HEK293T (cell line): ENCODE data around the gene LSAMP.

Experiments used
- ARNT ChIP-seq: fragments of 450-650 bp; IDR thresholded peaks from 2 replicates; pipeline ENCODE4 v1.6.1; 2017; ENCODE audit warnings: mild to moderate bottlenecking
- CTBP1 ChIP-seq: fragments of 450-650 bp; IDR thresholded peaks from 2 replicates; pipeline ENCODE4 v1.6.1; 2016; ENCODE audit warnings: borderline replicate concordance
- ELF4 ChIP-seq: fragments of 450-650 bp; IDR thresholded peaks from 2 replicates; pipeline ENCODE4 v1.6.1; 2017; ENCODE audit warnings: antibody characterized with exemption
- FOXK2 ChIP-seq: fragments of 450-650 bp; IDR thresholded peaks from 2 replicates; pipeline ENCODE4 v1.6.1; 2016; ENCODE audit warnings: mild to moderate bottlenecking
- HDGF ChIP-seq: fragments of 450-650 bp; IDR thresholded peaks from 2 replicates; pipeline ENCODE4 v1.6.1; 2017; ENCODE audit warnings: antibody characterized with exemption, borderline replicate concordance
- SP1 ChIP-seq: fragments of 450-650 bp; IDR thresholded peaks from 2 replicates; pipeline ENCODE4 v1.6.1; 2017
- SUZ12 ChIP-seq: fragments of 450-650 bp; IDR thresholded peaks from 2 replicates; pipeline ENCODE4 v1.6.1; 2016; ENCODE audit warnings: mild to moderate bottlenecking
- TARDBP ChIP-seq: fragments of 450-650 bp; IDR thresholded peaks from 2 replicates; pipeline ENCODE4 v1.6.1; 2016
- ZNF384 ChIP-seq: fragments of 450-650 bp; IDR thresholded peaks from 2 replicates; pipeline ENCODE4 v1.6.1; 2016
- TF ChIP-seq, protein P1 (sequence below): fragments of 450-650 bp; IDR thresholded peaks from 2 replicates; pipeline ENCODE4 v1.6.1; 2016

DNA sequence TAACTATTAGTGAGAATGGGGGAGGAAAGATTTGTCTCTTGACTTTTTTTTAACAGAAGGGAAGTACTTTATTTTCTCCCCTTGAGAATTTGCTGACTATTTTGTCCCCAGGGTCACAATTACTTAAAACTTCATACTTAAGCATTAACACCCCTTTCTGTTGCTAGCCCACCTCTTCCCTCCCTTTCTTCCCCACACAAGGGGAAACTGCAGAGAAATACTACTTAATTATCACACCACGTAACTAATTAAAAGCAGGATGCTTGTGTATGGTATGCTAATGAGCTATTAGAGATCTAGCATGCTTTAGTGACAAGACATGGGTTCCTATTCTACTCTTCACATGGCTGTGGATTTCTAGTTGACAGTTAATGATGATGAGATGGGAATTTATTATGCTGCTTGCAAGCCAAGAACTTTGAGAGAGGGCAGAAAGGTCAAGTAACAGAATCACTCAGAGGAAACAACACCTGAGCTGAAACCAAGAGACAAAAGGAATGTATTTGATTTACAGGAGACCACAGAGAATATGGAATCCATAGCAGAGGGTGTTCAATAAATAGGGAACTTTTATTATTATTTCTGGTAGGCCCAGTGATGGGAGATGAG, 179.2 kb downstream of the LSAMP start:
- TF ChIP-seq SP1 (no peak), ELF4 (no peak), HDGF (no peak), ARNT (no peak), FOXK2 (no peak), CTBP1 (no peak), ZNF384 (no peak), TARDBP (no peak), SUZ12 (no peak)
- TF ChIP-seq, protein P1, sequence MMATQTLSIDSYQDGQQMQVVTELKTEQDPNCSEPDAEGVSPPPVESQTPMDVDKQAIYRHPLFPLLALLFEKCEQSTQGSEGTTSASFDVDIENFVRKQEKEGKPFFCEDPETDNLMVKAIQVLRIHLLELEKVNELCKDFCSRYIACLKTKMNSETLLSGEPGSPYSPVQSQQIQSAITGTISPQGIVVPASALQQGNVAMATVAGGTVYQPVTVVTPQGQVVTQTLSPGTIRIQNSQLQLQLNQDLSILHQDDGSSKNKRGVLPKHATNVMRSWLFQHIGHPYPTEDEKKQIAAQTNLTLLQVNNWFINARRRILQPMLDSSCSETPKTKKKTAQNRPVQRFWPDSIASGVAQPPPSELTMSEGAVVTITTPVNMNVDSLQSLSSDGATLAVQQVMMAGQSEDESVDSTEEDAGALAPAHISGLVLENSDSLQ, result no peak
